ENCODE data around the gene C3orf18.

DNA sequence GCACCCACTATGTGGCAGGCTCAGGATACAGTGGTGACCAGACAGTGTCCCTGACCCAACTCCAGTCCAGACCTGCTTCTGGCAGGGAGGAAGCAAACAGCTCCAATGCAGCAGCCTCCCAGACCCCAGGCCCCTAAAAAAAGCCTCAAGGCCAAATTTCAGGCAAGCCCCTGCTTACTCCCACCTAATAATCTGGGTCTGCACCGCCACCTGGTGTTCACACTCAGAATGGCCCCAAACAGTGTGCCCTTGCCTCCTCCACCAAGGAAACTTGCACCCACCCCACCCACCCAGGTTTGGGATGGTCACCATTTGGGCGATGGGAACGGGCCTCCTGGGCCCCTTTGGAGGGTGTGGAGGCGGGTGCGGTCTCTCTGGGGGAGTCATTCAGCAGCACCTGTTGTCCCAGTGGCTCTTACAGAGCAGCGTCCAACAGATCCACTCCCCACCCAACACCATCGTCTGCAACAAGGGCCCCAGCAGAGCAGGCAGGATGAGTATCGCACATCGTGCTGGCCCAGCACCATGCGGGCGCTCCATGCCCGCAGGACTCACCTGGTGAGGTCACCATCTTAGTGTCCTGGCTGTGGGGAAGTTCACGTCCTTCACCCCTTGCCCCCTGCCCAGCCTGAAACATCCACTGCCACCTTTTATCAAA is 17.3 kb downstream of the C3orf18 start:
- TF ChIP-seq, protein P1, sequence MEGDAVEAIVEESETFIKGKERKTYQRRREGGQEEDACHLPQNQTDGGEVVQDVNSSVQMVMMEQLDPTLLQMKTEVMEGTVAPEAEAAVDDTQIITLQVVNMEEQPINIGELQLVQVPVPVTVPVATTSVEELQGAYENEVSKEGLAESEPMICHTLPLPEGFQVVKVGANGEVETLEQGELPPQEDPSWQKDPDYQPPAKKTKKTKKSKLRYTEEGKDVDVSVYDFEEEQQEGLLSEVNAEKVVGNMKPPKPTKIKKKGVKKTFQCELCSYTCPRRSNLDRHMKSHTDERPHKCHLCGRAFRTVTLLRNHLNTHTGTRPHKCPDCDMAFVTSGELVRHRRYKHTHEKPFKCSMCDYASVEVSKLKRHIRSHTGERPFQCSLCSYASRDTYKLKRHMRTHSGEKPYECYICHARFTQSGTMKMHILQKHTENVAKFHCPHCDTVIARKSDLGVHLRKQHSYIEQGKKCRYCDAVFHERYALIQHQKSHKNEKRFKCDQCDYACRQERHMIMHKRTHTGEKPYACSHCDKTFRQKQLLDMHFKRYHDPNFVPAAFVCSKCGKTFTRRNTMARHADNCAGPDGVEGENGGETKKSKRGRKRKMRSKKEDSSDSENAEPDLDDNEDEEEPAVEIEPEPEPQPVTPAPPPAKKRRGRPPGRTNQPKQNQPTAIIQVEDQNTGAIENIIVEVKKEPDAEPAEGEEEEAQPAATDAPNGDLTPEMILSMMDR (IDR thresholded peaks at IDR 0.05) = peak; percentile 31 to 70 (median 47)
- TF ChIP-seq POLR2A (IDR thresholded peaks at IDR 0.05) = no peak

All from vagina (tissue), 2 donors.